ENCODE results near the gene EFNA5.

EFNA5 gene

DNA sequence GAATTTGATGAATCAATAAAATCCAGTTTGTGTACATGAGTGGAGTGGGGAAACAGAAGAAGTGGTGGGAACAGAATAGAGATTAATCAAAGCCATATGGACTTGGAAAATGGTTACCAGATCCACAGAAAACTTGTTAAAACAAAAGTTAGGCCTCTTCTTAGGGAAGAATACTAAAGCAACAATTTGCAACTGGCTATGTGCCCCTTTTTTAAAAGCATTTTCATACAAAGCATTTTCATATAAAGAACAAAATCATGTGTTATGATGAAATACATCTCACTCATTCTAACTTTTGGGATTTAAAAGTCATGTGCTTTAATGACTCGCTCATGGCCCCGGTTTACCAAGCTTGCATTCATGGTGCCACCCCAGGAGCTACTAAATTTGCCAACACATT, 276.9 kb downstream of the EFNA5 start:
- Histone ChIP-seq H4K20me1 (ENCODE audit: insufficient read depth, low read length) (no peaks in the 10 kb centered on the region), H3K4me1 (ENCODE audit: insufficient read depth, low read length) (peaks cover 13% of the 10 kb centered on the region), H2AFZ (ENCODE audit: low read depth, low read length) (no peak overlapping the region), H3K4me3 (ENCODE audit: low read depth in 1 of 2, low read length in 2 of 2) (no peak overlapping the region), H3K27ac (ENCODE audit: low read length) (no peak overlapping the region), H3K4me2 (ENCODE audit: insufficient read depth, low read length) (no peak overlapping the region), H3K27me3 (ENCODE audit: insufficient read depth, low read length, poor library complexity) (no peaks in the 10 kb centered on the region), H3K9ac (ENCODE audit: low read depth, low read length) (no peak overlapping the region), H3K9me3 (ENCODE audit: insufficient read depth, low read length, severe bottlenecking) (no peaks in the 10 kb centered on the region), H3K36me3 (ENCODE audit: insufficient read depth, low read length) (no peaks in the 10 kb centered on the region), H3K79me2 (ENCODE audit: insufficient read depth, low read length) (no peaks in the 10 kb centered on the region)
- TF ChIP-seq, protein P1, sequence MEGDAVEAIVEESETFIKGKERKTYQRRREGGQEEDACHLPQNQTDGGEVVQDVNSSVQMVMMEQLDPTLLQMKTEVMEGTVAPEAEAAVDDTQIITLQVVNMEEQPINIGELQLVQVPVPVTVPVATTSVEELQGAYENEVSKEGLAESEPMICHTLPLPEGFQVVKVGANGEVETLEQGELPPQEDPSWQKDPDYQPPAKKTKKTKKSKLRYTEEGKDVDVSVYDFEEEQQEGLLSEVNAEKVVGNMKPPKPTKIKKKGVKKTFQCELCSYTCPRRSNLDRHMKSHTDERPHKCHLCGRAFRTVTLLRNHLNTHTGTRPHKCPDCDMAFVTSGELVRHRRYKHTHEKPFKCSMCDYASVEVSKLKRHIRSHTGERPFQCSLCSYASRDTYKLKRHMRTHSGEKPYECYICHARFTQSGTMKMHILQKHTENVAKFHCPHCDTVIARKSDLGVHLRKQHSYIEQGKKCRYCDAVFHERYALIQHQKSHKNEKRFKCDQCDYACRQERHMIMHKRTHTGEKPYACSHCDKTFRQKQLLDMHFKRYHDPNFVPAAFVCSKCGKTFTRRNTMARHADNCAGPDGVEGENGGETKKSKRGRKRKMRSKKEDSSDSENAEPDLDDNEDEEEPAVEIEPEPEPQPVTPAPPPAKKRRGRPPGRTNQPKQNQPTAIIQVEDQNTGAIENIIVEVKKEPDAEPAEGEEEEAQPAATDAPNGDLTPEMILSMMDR (IDR thresholded peaks at IDR 0.05; ENCODE audit: borderline replicate concordance, extremely low read depth, low read length, poor library complexity, severe bottlenecking) = no peak
- no peak for TF ChIP-seq EZH2 (IDR thresholded peaks at IDR 0.05; ENCODE audit: borderline replicate concordance, low read depth, low read length, severe bottlenecking)
- ATAC-seq (ENCODE audit: insufficient read depth, low read depth) (no peak), DNase-seq (no peak)

DNA sequence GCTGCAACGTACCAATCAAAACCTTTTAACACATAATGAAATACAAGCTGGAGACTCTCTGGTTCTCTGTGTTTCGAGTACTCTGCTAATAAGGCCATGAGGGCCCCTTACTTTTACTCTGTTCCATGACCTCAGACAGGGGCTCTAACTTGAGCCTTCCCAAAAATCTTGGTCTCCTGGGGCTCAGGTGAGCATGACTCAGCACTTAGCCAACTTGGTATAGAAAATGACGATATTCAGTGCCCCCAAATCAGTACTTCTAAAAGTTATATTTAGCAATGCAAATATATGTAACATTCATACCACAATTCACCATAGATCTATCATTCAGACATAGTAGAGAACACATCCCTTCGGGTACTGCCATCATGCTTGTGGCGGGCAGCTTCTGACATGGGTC, 278.9 kb downstream of the EFNA5 start:
- no peak overlapping the region for H2AFZ ChIP-seq (ENCODE audit: low read depth, low read length)
- H3K27ac ChIP-seq (ENCODE audit: low read length) = no peak overlapping the region
- H3K4me3 ChIP-seq (ENCODE audit: low read depth in 1 of 2, low read length in 2 of 2) = no peak overlapping the region
- H3K9ac ChIP-seq (ENCODE audit: low read depth, low read length) = no peak overlapping the region
- H3K4me2 ChIP-seq (ENCODE audit: insufficient read depth, low read length) = no peak overlapping the region
- peaks cover 28% of the 10 kb centered on the region for H3K4me1 ChIP-seq (ENCODE audit: insufficient read depth, low read length)
- H3K27me3 ChIP-seq (ENCODE audit: insufficient read depth, low read length, poor library complexity) = no peaks in the 10 kb centered on the region
- H4K20me1 ChIP-seq (ENCODE audit: insufficient read depth, low read length) = no peaks in the 10 kb centered on the region
- H3K36me3 ChIP-seq (ENCODE audit: insufficient read depth, low read length) = no peaks in the 10 kb centered on the region
- TF ChIP-seq EZH2 (IDR thresholded peaks at IDR 0.05; ENCODE audit: borderline replicate concordance, low read depth, low read length, severe bottlenecking) = no peak
- TF ChIP-seq, protein P1 (IDR thresholded peaks at IDR 0.05; ENCODE audit: borderline replicate concordance, extremely low read depth, low read length, poor library complexity, severe bottlenecking) = no peak
- no peaks in the 10 kb centered on the region for H3K9me3 ChIP-seq (ENCODE audit: insufficient read depth, low read length, severe bottlenecking)
- no peak for DNase-seq
- ATAC-seq (ENCODE audit: insufficient read depth, low read depth) = no peak
- H3K79me2 ChIP-seq (ENCODE audit: insufficient read depth, low read length) = no peaks in the 10 kb centered on the region

DNA sequence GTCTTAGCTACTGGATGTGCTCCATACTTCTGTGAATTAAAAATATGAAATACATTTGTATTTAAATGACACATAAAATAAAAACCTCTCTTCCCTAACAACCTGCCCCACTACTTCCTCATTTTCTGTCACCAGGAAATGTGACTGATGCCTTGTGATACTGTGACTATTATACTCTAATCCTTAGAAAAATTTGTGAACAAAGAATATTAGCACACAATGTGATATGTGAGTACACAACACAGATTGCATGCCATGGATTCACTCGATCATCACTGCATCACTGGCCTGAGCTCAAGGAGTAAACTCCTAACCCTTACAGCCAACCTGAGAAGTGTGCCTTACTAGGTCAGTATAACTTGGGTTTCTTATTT, 281.0 kb downstream of the EFNA5 start:
- Histone ChIP-seq H3K36me3 (ENCODE audit: insufficient read depth, low read length) (no peaks in the 10 kb centered on the region), H3K4me1 (ENCODE audit: insufficient read depth, low read length) (peaks cover 28% of the 10 kb centered on the region), H3K79me2 (ENCODE audit: insufficient read depth, low read length) (no peaks in the 10 kb centered on the region), H4K20me1 (ENCODE audit: insufficient read depth, low read length) (no peaks in the 10 kb centered on the region), H3K9ac (ENCODE audit: low read depth, low read length) (no peak overlapping the region), H3K4me3 (ENCODE audit: low read depth in 1 of 2, low read length in 2 of 2) (no peak overlapping the region), H3K4me2 (ENCODE audit: insufficient read depth, low read length) (peak overlapping the region; percentile 17; the same call in 1 of the 2 replicates), H3K27ac (ENCODE audit: low read length) (peak overlapping the region; percentile 63), H3K27me3 (ENCODE audit: insufficient read depth, low read length, poor library complexity) (no peaks in the 10 kb centered on the region), H2AFZ (ENCODE audit: low read depth, low read length) (no peak overlapping the region; the same call in 1 of the 2 replicates), H3K9me3 (ENCODE audit: insufficient read depth, low read length, severe bottlenecking) (no peaks in the 10 kb centered on the region)
- no peak for TF ChIP-seq EZH2 (IDR thresholded peaks at IDR 0.05; ENCODE audit: borderline replicate concordance, low read depth, low read length, severe bottlenecking)
- TF ChIP-seq, protein P1 (IDR thresholded peaks at IDR 0.05; ENCODE audit: borderline replicate concordance, extremely low read depth, low read length, poor library complexity, severe bottlenecking) = no peak
- DNase-seq (no peak), ATAC-seq (ENCODE audit: insufficient read depth, low read depth) (no peak)

All from DND-41 (cell line).